ENCODE data around the gene ZNF550.
"Not testable (repeated sequence)": the region's sequence is repeated elsewhere in the genome, so short reads cannot be mapped to it uniquely, and the experiment has no call there.

The ZNF550 gene

GRCh38 chr19:57537953-57538547, 21.6 kb downstream of the ZNF550 start:
- DNase-seq, result no peak

- DNase-seq, result peak; percentile 11 to 85 (median 71)
Measured at GRCh38 chr19:57527136-57527881, 32.4 kb downstream of the ZNF550 start, which contains the start of gene ZNF549. ZNF549 (plus strand) TSS chr19:57527356; CDS start chr19:57527574, 218 bp downstream.

- not testable (repeated sequence) for DNase-seq
Measured at GRCh38 chr19:57518021-57518420, 41.6 kb downstream of the ZNF550 start.

GRCh38 chr19:57515255-57515654, 44.4 kb downstream of the ZNF550 start:
- no peak for DNase-seq

GRCh38 chr19:57512845-57513244, 46.8 kb downstream of the ZNF550 start:
- no peak for DNase-seq

- no peak for DNase-seq
Measured at GRCh38 chr19:57511484-57511883, 48.2 kb downstream of the ZNF550 start.

- no peak for DNase-seq
Measured at GRCh38 chr19:57506163-57506562, 53.5 kb downstream of the ZNF550 start.

GRCh38 chr19:57500400-57500799, 59.3 kb downstream of the ZNF550 start:
- DNase-seq, result not testable (repeated sequence)

- peak; percentile 4 to 89 (median 72) for DNase-seq
Measured at GRCh38 chr19:57499680-57500395, 59.8 kb downstream of the ZNF550 start, which contains the start of gene ZNF773. ZNF773 (plus strand) TSS chr19:57499938; CDS start chr19:57500081, 143 bp downstream.

- not testable (repeated sequence) for DNase-seq
Measured at GRCh38 chr19:57499332-57499679, 60.4 kb downstream of the ZNF550 start.

GRCh38 chr19:57488299-57488644, 71.4 kb downstream of the ZNF550 start:
- not testable (repeated sequence) for DNase-seq

GRCh38 chr19:57487477-57488298, 72.0 kb downstream of the ZNF550 start, which contains the start of gene ZNF419:
ZNF419 (plus strand) TSS chr19:57487750; CDS start chr19:57487951, 201 bp downstream.
- DNase-seq, result peak; percentile 19 to 95 (median 83)
